ENCODE measurements around the gene IL10RB.

DNA sequence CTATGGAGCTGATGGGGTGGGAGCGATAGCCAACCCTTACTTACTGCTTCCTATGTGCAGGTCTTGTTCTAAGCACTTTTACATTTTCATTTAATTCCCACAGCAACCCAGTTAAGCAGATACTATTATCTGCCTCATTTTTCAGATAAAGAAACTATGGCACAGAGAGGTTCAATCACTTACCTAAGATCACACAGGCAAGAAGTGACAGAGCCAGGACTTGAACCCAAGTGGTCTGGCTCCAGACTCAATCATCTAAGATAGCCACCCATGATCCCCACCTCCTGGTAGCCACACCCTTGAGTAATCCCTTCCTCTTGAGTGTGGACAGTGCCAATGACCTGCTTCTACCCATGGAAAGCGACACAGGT is 35.5 kb downstream of the IL10RB start:
- TF ChIP-seq, protein P1, sequence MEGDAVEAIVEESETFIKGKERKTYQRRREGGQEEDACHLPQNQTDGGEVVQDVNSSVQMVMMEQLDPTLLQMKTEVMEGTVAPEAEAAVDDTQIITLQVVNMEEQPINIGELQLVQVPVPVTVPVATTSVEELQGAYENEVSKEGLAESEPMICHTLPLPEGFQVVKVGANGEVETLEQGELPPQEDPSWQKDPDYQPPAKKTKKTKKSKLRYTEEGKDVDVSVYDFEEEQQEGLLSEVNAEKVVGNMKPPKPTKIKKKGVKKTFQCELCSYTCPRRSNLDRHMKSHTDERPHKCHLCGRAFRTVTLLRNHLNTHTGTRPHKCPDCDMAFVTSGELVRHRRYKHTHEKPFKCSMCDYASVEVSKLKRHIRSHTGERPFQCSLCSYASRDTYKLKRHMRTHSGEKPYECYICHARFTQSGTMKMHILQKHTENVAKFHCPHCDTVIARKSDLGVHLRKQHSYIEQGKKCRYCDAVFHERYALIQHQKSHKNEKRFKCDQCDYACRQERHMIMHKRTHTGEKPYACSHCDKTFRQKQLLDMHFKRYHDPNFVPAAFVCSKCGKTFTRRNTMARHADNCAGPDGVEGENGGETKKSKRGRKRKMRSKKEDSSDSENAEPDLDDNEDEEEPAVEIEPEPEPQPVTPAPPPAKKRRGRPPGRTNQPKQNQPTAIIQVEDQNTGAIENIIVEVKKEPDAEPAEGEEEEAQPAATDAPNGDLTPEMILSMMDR (IDR thresholded peaks at IDR 0.05): no peak
- no peak for TF ChIP-seq POLR2AphosphoS5 (IDR thresholded peaks at IDR 0.05)
- TF ChIP-seq EP300 (IDR thresholded peaks at IDR 0.05): no peak

All from esophagus muscularis mucosa (tissue), 4 donors.